ENCODE measurements around the gene TMEM178B.

The TMEM178B gene

DNA sequence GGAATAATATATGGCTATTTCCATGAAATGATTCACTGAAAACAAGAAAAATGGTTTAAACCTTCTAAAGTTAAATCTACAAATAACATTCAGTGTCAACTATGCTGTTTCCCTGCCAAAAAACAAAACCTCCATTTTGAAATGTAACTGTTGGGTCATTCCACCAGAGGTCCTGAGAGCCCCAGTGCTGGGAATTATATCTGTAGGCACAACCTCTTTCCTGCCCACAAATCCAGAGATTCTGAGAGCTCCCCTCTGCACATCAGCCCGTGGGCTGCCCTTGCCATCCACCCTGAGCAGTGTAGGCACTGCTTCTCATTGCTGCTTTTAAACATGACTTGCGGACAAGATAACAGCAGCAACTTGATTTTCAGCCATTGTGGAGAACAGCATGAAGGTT lies 198.6 kb downstream of the TMEM178B start:
- TF ChIP-seq TAF1 (IDR thresholded peaks at IDR 0.05; ENCODE audit: borderline replicate concordance, insufficient read depth, low read length) (no peak), SIN3A (IDR thresholded peaks at IDR 0.05; ENCODE audit: borderline replicate concordance, insufficient read depth, low read length) (no peak), POLR2AphosphoS5 (IDR thresholded peaks at IDR 0.05; ENCODE audit: low read depth, low read length) (no peak)
- TF ChIP-seq, protein P1, sequence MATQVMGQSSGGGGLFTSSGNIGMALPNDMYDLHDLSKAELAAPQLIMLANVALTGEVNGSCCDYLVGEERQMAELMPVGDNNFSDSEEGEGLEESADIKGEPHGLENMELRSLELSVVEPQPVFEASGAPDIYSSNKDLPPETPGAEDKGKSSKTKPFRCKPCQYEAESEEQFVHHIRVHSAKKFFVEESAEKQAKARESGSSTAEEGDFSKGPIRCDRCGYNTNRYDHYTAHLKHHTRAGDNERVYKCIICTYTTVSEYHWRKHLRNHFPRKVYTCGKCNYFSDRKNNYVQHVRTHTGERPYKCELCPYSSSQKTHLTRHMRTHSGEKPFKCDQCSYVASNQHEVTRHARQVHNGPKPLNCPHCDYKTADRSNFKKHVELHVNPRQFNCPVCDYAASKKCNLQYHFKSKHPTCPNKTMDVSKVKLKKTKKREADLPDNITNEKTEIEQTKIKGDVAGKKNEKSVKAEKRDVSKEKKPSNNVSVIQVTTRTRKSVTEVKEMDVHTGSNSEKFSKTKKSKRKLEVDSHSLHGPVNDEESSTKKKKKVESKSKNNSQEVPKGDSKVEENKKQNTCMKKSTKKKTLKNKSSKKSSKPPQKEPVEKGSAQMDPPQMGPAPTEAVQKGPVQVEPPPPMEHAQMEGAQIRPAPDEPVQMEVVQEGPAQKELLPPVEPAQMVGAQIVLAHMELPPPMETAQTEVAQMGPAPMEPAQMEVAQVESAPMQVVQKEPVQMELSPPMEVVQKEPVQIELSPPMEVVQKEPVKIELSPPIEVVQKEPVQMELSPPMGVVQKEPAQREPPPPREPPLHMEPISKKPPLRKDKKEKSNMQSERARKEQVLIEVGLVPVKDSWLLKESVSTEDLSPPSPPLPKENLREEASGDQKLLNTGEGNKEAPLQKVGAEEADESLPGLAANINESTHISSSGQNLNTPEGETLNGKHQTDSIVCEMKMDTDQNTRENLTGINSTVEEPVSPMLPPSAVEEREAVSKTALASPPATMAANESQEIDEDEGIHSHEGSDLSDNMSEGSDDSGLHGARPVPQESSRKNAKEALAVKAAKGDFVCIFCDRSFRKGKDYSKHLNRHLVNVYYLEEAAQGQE (IDR thresholded peaks at IDR 0.05; ENCODE audit: insufficient read depth in 1 of 2, low read depth in 2 of 2, low read length in 2 of 2): no peak

DNA sequence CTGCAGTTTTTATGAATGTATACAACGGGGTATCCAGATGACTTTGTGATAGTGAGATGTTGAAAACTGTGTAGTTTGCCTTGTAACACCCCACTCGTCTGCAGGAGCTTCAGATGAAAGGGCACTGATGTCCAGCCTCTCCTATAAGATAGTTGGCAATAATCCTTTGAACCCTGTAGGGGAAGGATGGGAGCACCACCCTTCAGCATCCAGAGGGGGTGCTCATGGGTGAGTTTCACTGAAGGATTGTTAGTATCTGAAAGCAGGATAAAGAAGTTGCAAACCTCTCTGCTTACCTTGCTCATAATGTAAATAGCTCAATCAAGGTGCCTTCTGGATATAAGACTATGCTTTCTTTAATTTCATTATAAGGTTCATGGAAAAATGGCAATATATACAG lies 201.5 kb downstream of the TMEM178B start:
- TF ChIP-seq POLR2AphosphoS5 (IDR thresholded peaks at IDR 0.05; ENCODE audit: low read depth, low read length): no peak

DNA sequence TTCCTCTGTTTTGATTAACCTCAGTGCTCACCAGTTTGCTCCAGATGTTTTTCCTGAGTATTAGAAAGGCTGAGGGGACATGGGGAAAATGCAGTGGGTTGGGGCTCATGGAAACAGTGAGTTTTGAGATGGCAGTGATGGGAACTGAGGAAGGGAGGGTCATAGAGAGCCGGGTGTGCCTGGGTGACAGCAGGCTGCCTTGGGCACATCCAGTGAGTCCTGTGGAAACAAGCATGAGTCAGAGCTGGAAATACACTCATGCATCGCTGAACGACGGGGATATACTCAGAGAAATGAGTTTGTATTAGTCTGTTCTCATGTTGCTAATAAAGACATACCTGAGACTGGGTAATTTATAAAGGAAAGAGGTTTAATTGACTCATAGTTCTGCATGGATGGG lies 202.2 kb downstream of the TMEM178B start:
- TF ChIP-seq SIN3A (IDR thresholded peaks at IDR 0.05; ENCODE audit: borderline replicate concordance, insufficient read depth, low read length): no peak
- TF ChIP-seq, protein P1 (IDR thresholded peaks at IDR 0.05; ENCODE audit: insufficient read depth in 1 of 2, low read depth in 2 of 2, low read length in 2 of 2): no peak
- TF ChIP-seq TAF1 (IDR thresholded peaks at IDR 0.05; ENCODE audit: borderline replicate concordance, insufficient read depth, low read length): no peak
- no peak for TF ChIP-seq POLR2AphosphoS5 (IDR thresholded peaks at IDR 0.05; ENCODE audit: low read depth, low read length)
- no peak for TF ChIP-seq FOXP2 (optimal IDR thresholded peaks at IDR 0.05; ENCODE audit: borderline replicate concordance, extremely low read depth, extremely low read length, insufficient read depth)

DNA sequence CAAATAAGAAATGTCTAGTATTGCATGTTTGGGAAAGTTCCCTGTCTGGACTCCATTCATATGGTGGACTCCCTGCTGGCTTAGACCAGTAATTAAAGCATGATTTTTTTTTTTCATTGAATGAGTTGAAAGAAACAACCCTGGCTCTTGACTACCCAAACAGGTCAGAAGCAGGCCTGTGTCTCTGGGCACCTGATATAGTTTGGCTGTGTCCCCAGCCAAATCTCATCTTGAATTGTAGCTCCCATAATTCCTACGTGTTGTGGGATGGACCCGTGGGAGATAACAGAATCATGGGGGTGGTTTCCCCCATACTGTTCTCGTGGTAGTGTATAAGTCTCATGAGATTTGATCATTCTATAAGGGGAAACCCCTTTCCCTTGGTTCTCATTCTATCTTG lies 206.2 kb downstream of the TMEM178B start:
- TF ChIP-seq, protein P1 (IDR thresholded peaks at IDR 0.05; ENCODE audit: insufficient read depth in 1 of 2, low read depth in 2 of 2, low read length in 2 of 2): no peak
- TF ChIP-seq POLR2AphosphoS5 (IDR thresholded peaks at IDR 0.05; ENCODE audit: low read depth, low read length): no peak
- no peak for TF ChIP-seq SIN3A (IDR thresholded peaks at IDR 0.05; ENCODE audit: borderline replicate concordance, insufficient read depth, low read length)
- TF ChIP-seq FOXP2 (optimal IDR thresholded peaks at IDR 0.05; ENCODE audit: borderline replicate concordance, extremely low read depth, extremely low read length, insufficient read depth): no peak
- TF ChIP-seq TAF1 (IDR thresholded peaks at IDR 0.05; ENCODE audit: borderline replicate concordance, insufficient read depth, low read length): no peak

DNA sequence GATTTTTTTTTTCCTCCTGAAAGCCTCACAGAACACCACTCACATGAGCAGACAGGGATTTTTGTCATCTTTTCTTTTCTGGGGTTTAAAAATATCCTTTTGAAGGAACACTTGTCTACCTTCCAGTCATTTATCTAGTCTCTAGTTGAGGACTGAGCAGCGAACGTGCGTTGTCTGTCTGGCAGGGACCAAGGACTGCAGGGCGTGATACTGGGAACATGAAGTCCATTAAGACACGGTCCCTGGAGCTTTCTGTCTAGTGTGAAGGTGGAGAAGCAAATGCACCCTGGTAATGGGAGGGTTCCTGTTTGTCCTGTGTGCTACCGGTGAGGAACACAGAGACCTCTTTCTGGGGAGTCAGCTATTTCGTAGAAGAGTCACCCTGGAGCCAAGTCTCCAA lies 207.4 kb downstream of the TMEM178B start:
- TF ChIP-seq FOXP2 (optimal IDR thresholded peaks at IDR 0.05; ENCODE audit: borderline replicate concordance, extremely low read depth, extremely low read length, insufficient read depth): no peak
- TF ChIP-seq, protein P1 (IDR thresholded peaks at IDR 0.05; ENCODE audit: insufficient read depth in 1 of 2, low read depth in 2 of 2, low read length in 2 of 2): no peak
- TF ChIP-seq SIN3A (IDR thresholded peaks at IDR 0.05; ENCODE audit: borderline replicate concordance, insufficient read depth, low read length): no peak
- no peak for TF ChIP-seq POLR2AphosphoS5 (IDR thresholded peaks at IDR 0.05; ENCODE audit: low read depth, low read length)
- no peak for TF ChIP-seq TAF1 (IDR thresholded peaks at IDR 0.05; ENCODE audit: borderline replicate concordance, insufficient read depth, low read length)

Measured in PFSK-1 (cell line).